ENCODE measurements around the gene KDM4C. TPM values are rescaled to one million over a fixed set of nuclear protein-coding genes. Genes with fewer than 3 reads are reported as not detected.

KDM4C gene
- total RNA-seq, 1 donor from 2014 or later, result 26.6 TPM

DNA sequence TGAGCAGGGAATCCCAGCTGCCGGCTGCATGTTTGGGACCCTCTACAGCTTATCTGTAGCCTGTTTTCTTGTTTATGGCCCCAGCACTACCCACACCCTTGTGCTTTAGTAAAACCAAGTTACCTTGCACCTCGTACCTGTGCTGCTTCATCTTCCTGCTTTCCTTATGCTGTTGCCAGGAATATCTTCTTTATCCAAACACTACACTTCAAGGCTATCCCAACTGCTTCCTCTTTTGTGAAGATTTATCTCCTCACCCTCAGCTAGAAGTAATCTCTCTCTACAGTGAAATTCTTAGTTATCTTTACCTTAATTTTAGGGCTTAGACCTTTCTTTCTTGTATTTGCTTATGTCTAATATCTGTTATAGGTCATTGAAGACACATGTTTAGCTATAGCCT lies 171.1 kb downstream of the KDM4C start:
- TF ChIP-seq, protein P1, sequence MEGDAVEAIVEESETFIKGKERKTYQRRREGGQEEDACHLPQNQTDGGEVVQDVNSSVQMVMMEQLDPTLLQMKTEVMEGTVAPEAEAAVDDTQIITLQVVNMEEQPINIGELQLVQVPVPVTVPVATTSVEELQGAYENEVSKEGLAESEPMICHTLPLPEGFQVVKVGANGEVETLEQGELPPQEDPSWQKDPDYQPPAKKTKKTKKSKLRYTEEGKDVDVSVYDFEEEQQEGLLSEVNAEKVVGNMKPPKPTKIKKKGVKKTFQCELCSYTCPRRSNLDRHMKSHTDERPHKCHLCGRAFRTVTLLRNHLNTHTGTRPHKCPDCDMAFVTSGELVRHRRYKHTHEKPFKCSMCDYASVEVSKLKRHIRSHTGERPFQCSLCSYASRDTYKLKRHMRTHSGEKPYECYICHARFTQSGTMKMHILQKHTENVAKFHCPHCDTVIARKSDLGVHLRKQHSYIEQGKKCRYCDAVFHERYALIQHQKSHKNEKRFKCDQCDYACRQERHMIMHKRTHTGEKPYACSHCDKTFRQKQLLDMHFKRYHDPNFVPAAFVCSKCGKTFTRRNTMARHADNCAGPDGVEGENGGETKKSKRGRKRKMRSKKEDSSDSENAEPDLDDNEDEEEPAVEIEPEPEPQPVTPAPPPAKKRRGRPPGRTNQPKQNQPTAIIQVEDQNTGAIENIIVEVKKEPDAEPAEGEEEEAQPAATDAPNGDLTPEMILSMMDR (IDR thresholded peaks at IDR 0.05; ENCODE audit: unreplicated experiment), result no peak
- Mint-ChIP-seq H3K27ac (no peak overlapping the region), H3K9me3 (ENCODE audit: low read depth) (peaks cover 7% of the 10 kb centered on the region), H3K36me3 (ENCODE audit: insufficient read depth) (peaks cover 3% of the 10 kb centered on the region), H3K4me1 (ENCODE audit: low read depth) (peaks cover 41% of the 10 kb centered on the region), H3K4me3 (ENCODE audit: low read depth) (no peak overlapping the region), H3K27me3 (no peaks in the 10 kb centered on the region)
- DNase-seq (ENCODE audit: low spot score, unreplicated experiment), result no peak

DNA sequence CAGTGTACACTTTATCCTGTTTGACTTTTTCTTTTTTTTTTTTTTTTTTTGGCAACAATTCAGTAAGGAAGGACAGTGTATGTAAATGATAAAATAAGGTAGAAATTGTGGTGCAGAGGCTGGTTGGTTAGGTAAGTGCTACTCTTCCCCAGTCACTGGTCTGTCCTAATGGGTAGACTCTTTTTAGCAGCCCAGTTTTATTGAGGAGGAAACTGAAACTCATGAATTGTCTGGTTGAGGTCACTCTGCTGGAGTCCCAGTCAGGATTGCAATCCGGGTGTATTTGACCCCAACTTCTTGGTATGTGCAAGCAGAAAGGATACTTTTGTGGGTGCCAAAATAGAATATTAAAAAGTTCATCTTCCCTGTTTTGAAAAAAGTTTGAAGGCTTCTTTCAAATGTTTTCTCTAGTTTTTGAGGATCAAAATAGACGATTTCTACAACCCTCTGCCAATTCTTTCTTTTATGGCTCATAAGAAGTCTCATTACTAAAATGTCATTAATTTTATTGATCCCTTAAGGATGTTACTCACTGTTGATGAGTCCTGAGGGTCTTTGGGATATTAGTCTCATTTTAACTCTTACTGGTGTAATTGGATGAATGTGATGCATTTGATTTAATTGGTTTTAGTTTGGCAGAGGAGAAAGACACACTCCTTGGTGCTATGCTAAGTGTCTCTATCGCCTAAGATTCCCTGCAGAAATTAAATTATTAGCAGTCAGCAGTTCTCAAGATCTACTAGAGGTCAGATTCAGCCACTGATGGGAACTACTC lies 171.9 kb downstream of the KDM4C start:
- no peaks in the 10 kb centered on the region for H3K27me3 Mint-ChIP-seq
- TF ChIP-seq, protein P1 (IDR thresholded peaks at IDR 0.05; ENCODE audit: unreplicated experiment), result no peak
- peaks cover 39% of the 10 kb centered on the region for H3K4me1 Mint-ChIP-seq (ENCODE audit: low read depth)
- no peak overlapping the region for H3K4me3 Mint-ChIP-seq (ENCODE audit: low read depth)
- H3K9me3 Mint-ChIP-seq (ENCODE audit: low read depth), result peaks cover 7% of the 10 kb centered on the region
- H3K36me3 Mint-ChIP-seq (ENCODE audit: insufficient read depth), result peaks cover 3% of the 10 kb centered on the region
- DNase-seq (ENCODE audit: low spot score, unreplicated experiment), result no peak
- H3K27ac Mint-ChIP-seq, result no peak overlapping the region

GRCh38 chr9:6930827-6931226 lies 173.1 kb downstream of the KDM4C start:
- H3K27ac Mint-ChIP-seq, result no peak overlapping the region
- peaks cover 28% of the 10 kb centered on the region for H3K4me1 Mint-ChIP-seq (ENCODE audit: low read depth)
- peaks cover 7% of the 10 kb centered on the region for H3K9me3 Mint-ChIP-seq (ENCODE audit: low read depth)
- no peaks in the 10 kb centered on the region for H3K27me3 Mint-ChIP-seq
- TF ChIP-seq, protein P1 (IDR thresholded peaks at IDR 0.05; ENCODE audit: unreplicated experiment), result no peak
- H3K4me3 Mint-ChIP-seq (ENCODE audit: low read depth), result no peak overlapping the region
- peaks cover 3% of the 10 kb centered on the region for H3K36me3 Mint-ChIP-seq (ENCODE audit: insufficient read depth)
- no peak for DNase-seq (ENCODE audit: low spot score, unreplicated experiment)

DNA sequence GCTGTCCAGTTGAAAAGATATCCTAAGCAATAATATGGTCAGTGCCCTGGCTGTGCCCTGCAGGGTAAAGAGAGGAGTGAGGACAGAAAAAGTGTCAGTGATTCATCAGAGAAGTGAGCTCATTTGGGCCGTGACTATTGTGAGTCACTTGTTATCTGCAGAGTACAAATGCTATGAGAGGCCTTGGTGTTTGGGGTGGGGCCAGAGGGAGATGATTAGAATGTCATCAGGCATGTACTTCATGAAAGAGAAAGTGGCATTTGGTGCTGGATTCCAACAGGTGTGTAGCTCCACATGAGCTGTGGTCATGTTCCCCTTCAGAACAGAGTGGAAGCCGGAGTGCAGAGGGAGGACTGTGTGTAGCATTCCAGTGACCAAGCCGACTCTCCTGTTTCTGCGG lies 174.1 kb downstream of the KDM4C start:
- no peak for DNase-seq (ENCODE audit: low spot score, unreplicated experiment)
- Mint-ChIP-seq H3K36me3 (ENCODE audit: insufficient read depth) (peaks cover 3% of the 10 kb centered on the region), H3K27ac (peak overlapping the region; percentile 1), H3K9me3 (ENCODE audit: low read depth) (peaks cover 7% of the 10 kb centered on the region), H3K4me3 (ENCODE audit: low read depth) (no peak overlapping the region), H3K4me1 (ENCODE audit: low read depth) (peaks cover 21% of the 10 kb centered on the region), H3K27me3 (no peaks in the 10 kb centered on the region)
- TF ChIP-seq, protein P1 (IDR thresholded peaks at IDR 0.05; ENCODE audit: unreplicated experiment), result no peak

GRCh38 chr9:6936103-6936502 lies 178.3 kb downstream of the KDM4C start:
- peaks cover 2% of the 10 kb centered on the region for H3K9me3 Mint-ChIP-seq (ENCODE audit: low read depth)
- TF ChIP-seq, protein P1 (IDR thresholded peaks at IDR 0.05; ENCODE audit: unreplicated experiment), result no peak
- no peak overlapping the region for H3K4me3 Mint-ChIP-seq (ENCODE audit: low read depth)
- H3K4me1 Mint-ChIP-seq (ENCODE audit: low read depth), result peaks cover 13% of the 10 kb centered on the region
- no peaks in the 10 kb centered on the region for H3K27me3 Mint-ChIP-seq
- no peak overlapping the region for H3K27ac Mint-ChIP-seq
- H3K36me3 Mint-ChIP-seq (ENCODE audit: insufficient read depth), result peaks cover 3% of the 10 kb centered on the region
- DNase-seq (ENCODE audit: low spot score, unreplicated experiment), result no peak
